Sigmoid colon (tissue), 4 donors: Measurements from ENCODE around the gene DIAPH1.

ENCODE experiments used
- CTCF ChIP-seq, 4 experiments: fragments of 450-650 bp in 3 of 4; fragments of 200-600 bp in 1 of 4; IDR thresholded peaks; one replicate each; pipeline ENCODE4 v1.5.1; 2016 to 2019; ENCODE audit warnings: antibody characterized with exemption in 4 of 4, mild to moderate bottlenecking in 3 of 4, moderate library complexity in 2 of 4
- EP300 ChIP-seq, 4 donors: sonication (generic); formaldehyde crosslinking; IDR thresholded peaks; one replicate each; pipeline ENCODE4 v1.6.1; 2017; ENCODE audit warnings: antibody characterized with exemption in 4 of 4
- POLR2A ChIP-seq, 2 donors: fragments of 450-650 bp; IDR thresholded peaks; one replicate each; pipeline ENCODE4 v1.6.1; 2016; ENCODE audit warnings: antibody characterized with exemption in 2 of 2, mild to moderate bottlenecking in 2 of 2, moderate library complexity in 2 of 2
- POLR2AphosphoS5 ChIP-seq, 4 donors: sonication (generic); formaldehyde crosslinking; IDR thresholded peaks; one replicate each; pipeline ENCODE4 v1.6.1; 2017; ENCODE audit warnings: antibody characterized with exemption in 4 of 4

GRCh38 chr5:141534492-141535213 is 84.1 kb downstream of the DIAPH1 start:
- TF ChIP-seq CTCF (IDR thresholded peaks at IDR 0.05) (no peak), POLR2A (IDR thresholded peaks at IDR 0.05) (no peak), POLR2AphosphoS5 (IDR thresholded peaks at IDR 0.05) (no peak), EP300 (IDR thresholded peaks at IDR 0.05) (no peak)
